ENCODE data around the gene TIPIN.
A peak's percentile ranks its signal among the peaks of the same experiment; 100 is the strongest.

The TIPIN gene

DNA sequence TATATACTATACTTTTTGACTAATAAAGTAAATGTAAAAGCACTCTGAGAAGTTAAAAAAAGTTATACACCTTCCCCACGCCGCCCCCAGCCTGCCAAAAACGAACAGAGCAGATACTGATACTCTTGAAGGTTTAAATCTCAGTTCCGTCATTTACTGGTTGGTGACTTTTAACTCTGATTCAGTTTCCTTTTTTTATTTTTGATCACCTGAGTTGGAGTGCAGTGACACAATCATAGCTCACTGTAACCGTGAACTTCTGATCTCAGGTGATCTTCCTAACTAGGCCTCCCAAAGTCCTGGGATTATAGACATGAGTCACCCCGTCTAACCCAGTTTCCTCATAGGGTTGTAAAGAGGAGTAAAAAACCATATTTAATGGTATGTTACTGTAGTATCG lies 3.3 kb upstream of the TIPIN start (continued):
- TF ChIP-seq, protein P1, sequence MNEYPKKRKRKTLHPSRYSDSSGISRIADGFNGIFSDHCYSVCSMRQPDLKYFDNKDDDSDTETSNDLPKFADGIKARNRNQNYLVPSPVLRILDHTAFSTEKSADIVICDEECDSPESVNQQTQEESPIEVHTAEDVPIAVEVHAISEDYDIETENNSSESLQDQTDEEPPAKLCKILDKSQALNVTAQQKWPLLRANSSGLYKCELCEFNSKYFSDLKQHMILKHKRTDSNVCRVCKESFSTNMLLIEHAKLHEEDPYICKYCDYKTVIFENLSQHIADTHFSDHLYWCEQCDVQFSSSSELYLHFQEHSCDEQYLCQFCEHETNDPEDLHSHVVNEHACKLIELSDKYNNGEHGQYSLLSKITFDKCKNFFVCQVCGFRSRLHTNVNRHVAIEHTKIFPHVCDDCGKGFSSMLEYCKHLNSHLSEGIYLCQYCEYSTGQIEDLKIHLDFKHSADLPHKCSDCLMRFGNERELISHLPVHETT (tag by site-specific recombination; IDR thresholded peaks at IDR 0.05), result no peak
- TF ChIP-seq SP7 (tag by site-specific recombination; IDR thresholded peaks at IDR 0.05) (peak; percentile 60), ZNF629 (tag by site-specific recombination; IDR thresholded peaks at IDR 0.05) (0 out of 2 replicates have a peak, but pooled peaks have one; percentile 12)

DNA sequence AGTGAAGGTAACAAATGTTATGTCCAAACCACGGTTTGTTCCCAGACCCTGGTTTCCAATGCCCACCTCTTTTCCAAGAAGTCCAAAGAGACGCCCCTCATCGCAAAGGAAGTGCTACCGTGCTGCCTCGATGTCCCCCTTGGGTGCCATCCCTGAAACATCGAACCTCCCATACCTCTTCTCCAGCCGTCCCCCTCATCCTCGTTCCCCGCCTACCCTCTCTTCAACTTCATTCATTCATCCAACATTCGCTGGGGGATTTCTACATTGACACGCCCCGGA lies 467 bp downstream of the TIPIN start:
- H3K4me1 ChIP-seq (ENCODE audit: control insufficient read depth, insufficient read depth, low read length), result peaks cover 6% of the 10 kb centered on the region; the same call in 1 of the 2 replicates
- POLR2A ChIA-PET, result interaction anchor here (1.0 to 1.5 kb wide), 3 partner anchors 30 to 128 kb away, joined by 3 to 7 read pairs (median 3); partner anchors contain the start of gene MAP2K1
- no peaks in the 10 kb centered on the region for H3K9me3 ChIP-seq (ENCODE audit: control insufficient read depth, insufficient read depth, low read depth, low read length)
- TF ChIP-seq GLIS2 (tag by site-specific recombination; IDR thresholded peaks at IDR 0.05) (no peak), ZNF423 (tag by site-specific recombination; IDR thresholded peaks at IDR 0.05) (no peak), ZNF654 (tag by site-specific recombination; IDR thresholded peaks at IDR 0.05; ENCODE audit: low read depth) (no peak), ZIC2 (tag by site-specific recombination; IDR thresholded peaks at IDR 0.05) (no peak), ZNF544 (tag by site-specific recombination; IDR thresholded peaks at IDR 0.05) (no peak), ZNF184 (tag by site-specific recombination; IDR thresholded peaks at IDR 0.05) (no peak), ZNF223 (tag by site-specific recombination; IDR thresholded peaks at IDR 0.05) (no peak), ZBTB8A (tag by site-specific recombination; IDR thresholded peaks at IDR 0.05) (no peak), ZNF138 (tag by site-specific recombination; IDR thresholded peaks at IDR 0.05; ENCODE audit: borderline replicate concordance) (no peak), ZNF341 (tag by site-specific recombination; IDR thresholded peaks at IDR 0.05; ENCODE audit: low read depth) (no peak), ZSCAN30 (tag by site-specific recombination; IDR thresholded peaks at IDR 0.05) (no peak)
- TF ChIP-seq, protein P2, sequence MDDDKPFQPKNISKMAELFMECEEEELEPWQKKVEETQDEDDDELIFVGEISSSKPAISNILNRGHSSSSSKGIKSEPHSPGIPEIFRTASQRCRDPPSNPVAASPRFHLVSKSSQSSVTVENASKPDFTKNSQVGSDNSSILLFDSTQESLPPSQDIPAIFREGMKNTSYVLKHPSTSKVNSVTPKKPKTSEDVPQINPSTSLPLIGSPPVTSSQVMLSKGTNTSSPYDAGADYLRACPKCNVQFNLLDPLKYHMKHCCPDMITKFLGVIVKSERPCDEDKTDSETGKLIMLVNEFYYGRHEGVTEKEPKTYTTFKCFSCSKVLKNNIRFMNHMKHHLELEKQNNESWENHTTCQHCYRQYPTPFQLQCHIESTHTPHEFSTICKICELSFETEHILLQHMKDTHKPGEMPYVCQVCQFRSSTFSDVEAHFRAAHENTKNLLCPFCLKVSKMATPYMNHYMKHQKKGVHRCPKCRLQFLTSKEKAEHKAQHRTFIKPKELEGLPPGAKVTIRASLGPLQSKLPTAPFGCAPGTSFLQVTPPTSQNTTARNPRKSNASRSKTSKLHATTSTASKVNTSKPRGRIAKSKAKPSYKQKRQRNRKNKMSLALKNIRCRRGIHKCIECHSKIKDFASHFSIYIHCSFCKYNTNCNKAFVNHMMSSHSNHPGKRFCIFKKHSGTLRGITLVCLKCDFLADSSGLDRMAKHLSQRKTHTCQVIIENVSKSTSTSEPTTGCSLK (tag by site-specific recombination; IDR thresholded peaks at IDR 0.05), result no peak
- TF ChIP-seq, protein P3, sequence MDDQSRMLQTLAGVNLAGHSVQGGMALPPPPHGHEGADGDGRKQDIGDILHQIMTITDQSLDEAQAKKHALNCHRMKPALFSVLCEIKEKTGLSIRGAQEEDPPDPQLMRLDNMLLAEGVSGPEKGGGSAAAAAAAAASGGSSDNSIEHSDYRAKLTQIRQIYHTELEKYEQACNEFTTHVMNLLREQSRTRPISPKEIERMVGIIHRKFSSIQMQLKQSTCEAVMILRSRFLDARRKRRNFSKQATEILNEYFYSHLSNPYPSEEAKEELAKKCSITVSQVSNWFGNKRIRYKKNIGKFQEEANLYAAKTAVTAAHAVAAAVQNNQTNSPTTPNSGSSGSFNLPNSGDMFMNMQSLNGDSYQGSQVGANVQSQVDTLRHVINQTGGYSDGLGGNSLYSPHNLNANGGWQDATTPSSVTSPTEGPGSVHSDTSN (CRISPR knock-in tag; IDR thresholded peaks at IDR 0.05), result no peak
- TF ChIP-seq, protein P4, sequence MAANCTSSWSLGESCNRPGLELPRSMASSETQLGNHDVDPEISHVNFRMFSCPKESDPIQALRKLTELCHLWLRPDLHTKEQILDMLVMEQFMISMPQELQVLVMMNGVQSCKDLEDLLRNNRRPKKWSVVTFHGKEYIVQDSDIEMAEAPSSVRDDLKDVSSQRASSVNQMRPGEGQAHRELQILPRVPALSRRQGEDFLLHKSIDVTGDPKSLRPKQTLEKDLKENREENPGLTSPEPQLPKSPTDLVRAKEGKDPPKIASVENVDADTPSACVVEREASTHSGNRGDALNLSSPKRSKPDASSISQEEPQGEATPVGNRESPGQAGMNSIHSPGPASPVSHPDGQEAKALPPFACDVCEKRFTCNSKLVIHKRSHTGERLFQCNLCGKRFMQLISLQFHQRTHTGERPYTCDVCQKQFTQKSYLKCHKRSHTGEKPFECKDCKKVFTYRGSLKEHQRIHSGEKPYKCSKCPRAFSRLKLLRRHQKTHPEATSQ (tag by site-specific recombination; IDR thresholded peaks at IDR 0.05), result no peak
- TF ChIP-seq, protein P1 (tag by site-specific recombination; IDR thresholded peaks at IDR 0.05), result no peak
- peaks cover 28 to 30% of the 10 kb centered on the region in 2 experiments for H3K36me3 ChIP-seq (ENCODE audit: control insufficient read depth in 2 of 2, insufficient read depth in 1 of 2, low read length in 2 of 2)
- H3K27ac ChIP-seq (ENCODE audit: extremely low read depth, low read depth, low read length), result peak overlapping the region; percentile 87
- CTCF ChIA-PET, result interaction anchor here (0.5 to 1.0 kb wide), 2 partner anchors 85 to 142 kb away, joined by 4 to 5 read pairs; no protein-coding TSS in a partner anchor
- peak overlapping the region; percentile 88 for H3K4me3 ChIP-seq (ENCODE audit: low read depth, low read length)
